Stomach smooth muscle (tissue), 2 donors: ENCODE measurements around the gene FYN.
"Not testable (repeated sequence)": the region's sequence is repeated elsewhere in the genome, so short reads cannot be mapped to it uniquely, and the experiment has no call there.

Source experiments
- H3K27ac ChIP-seq: one replicate; pipeline ENCODE4 v1.7.0; 2013; ENCODE audit warnings: mild to moderate bottlenecking, low read length, inconsistent platforms
- H3K27me3 ChIP-seq, 2 donors: one replicate each; pipeline ENCODE4 v1.7.0; 2013; ENCODE audit warnings: low read length in 2 of 2; ENCODE audit not compliant: insufficient read depth in 2 of 2, control insufficient read depth in 1 of 2
- H3K36me3 ChIP-seq, 2 donors: one replicate each; pipeline ENCODE4 v1.7.0; 2013; ENCODE audit warnings: low read length in 2 of 2; ENCODE audit not compliant: control insufficient read depth in 2 of 2, insufficient read depth in 2 of 2
- H3K4me1 ChIP-seq: one replicate; pipeline ENCODE4 v1.7.0; 2013; ENCODE audit warnings: low read length; ENCODE audit not compliant: control insufficient read depth, insufficient read depth
- H3K4me3 ChIP-seq, 2 donors: one replicate each; pipeline ENCODE4 v1.7.0; 2013; ENCODE audit warnings: low read length in 2 of 2
- H3K9ac ChIP-seq, 2 donors: one replicate each; pipeline ENCODE4 v1.7.0; 2013; ENCODE audit warnings: low read length in 2 of 2, mild to moderate bottlenecking in 1 of 2
- H3K9me3 ChIP-seq, 2 donors: one replicate each; pipeline ENCODE4 v1.7.0; 2013; ENCODE audit warnings: low read length in 2 of 2; ENCODE audit not compliant: control insufficient read depth in 2 of 2
- donor health status: healthy.
- donor health status: Pancreatic carcinoma.

Gene FYN

DNA sequence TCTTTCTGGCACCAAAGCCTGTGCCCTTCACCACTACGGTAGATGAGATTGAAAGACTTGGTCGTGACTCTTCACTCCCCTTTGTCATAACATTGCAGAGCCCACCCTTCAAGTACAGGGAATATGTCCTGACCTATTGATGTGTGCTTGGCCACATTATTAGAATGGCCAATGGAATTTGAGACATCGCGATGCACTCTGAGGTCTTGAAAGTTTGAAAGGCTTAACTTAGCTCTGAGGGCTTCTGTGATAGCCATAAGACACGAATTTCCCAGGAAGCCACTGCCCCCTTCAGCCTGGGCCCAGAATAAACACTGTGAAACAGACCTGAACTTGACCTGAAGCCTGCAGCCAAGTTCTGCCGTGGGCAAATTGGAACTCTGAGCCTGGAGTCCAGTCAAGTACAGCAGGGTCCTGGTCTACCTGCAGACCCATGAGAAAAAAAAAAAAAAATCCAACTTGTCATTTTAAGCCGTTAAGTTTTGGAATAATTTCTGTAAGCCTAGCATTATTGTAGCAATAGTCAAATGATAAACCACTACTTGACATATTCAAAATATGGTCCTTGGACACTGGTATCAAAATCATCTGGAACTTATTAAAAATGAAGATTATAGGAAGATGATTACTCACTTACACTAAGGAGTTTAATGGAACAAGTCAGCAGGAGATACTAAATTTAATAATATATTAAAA lies 230.6 kb downstream of the FYN start:
- H3K27ac ChIP-seq: no peak overlapping the region
- H3K4me3 ChIP-seq: peak overlapping the region in 1 of 2 donors; percentile 22
- no peaks in the 10 kb centered on the region for H3K27me3 ChIP-seq
- H3K36me3 ChIP-seq: no peaks in the 10 kb centered on the region
- peak overlapping the region in 1 of 2 donors; percentile 47 for H3K9ac ChIP-seq
- no peaks in the 10 kb centered on the region for H3K9me3 ChIP-seq
- H3K4me1 ChIP-seq: peaks cover 9% of the 10 kb centered on the region

DNA sequence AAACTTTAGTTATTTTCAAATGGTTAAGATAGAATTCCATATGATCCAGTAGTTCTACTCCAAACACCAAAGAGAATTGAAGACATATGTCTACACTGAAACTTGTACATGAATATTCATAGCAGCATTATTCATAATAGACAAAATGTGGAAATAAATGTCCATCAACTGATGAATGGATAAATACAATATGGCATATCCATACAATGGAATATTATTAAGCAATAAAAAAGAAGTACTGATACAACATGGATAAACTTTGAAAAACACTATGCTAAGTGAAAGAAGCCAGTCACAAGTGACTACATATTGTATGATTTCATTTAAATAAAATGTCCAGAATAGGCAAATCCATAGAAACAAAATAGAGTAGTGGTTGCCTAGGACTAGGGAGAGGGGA lies 234.0 kb downstream of the FYN start:
- Histone ChIP-seq H3K9me3 (no peaks in the 10 kb centered on the region), H3K4me1 (peaks cover 3% of the 10 kb centered on the region), H3K27me3 (no peaks in the 10 kb centered on the region), H3K4me3 (no peak overlapping the region), H3K27ac (no peak overlapping the region), H3K9ac (no peak overlapping the region), H3K36me3 (no peaks in the 10 kb centered on the region)

DNA sequence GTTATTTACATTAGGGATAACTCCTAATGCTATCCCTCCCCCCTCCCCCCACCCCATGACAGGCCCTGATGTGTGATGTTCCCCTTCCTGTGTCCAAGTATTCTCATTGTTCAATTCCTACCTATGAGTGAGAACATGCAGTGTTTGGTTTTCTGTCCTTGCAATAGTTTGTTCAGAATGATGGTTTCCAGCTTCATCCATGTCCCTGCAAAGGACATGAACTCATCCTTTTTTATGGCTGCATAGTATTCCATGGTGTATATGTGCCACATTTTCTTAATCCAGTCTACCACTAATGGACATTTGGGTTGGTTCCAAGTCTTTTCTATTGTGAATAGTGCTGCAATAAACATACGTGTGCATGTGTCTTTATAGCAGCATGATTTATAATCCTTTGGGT lies 238.3 kb downstream of the FYN start:
- not testable (repeated sequence) for H3K36me3 ChIP-seq, H3K27ac ChIP-seq, H3K9me3 ChIP-seq, H3K9ac ChIP-seq, H3K4me1 ChIP-seq, H3K4me3 ChIP-seq, H3K27me3 ChIP-seq

DNA sequence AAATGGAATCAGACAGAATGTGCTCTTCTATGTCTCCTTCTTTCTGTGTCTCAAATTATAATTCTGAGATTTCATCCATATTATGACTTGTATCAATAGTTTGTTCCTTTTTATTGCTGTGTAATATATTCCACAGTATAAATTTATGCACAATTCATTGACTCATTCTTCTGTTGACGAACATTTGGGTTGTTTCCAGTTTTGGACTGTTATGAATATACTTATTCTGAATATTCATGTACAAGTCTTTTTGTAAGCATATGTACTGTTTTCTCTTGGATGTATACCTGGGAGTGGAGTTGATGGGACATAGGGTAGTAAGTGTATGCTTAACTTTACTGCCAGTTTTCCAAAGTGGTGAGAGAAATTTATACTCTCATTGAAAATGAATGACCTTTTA lies 239.4 kb downstream of the FYN start:
- Histone ChIP-seq H3K9me3 (no peaks in the 10 kb centered on the region), H3K27me3 (no peaks in the 10 kb centered on the region), H3K4me1 (no peaks in the 10 kb centered on the region)

DNA sequence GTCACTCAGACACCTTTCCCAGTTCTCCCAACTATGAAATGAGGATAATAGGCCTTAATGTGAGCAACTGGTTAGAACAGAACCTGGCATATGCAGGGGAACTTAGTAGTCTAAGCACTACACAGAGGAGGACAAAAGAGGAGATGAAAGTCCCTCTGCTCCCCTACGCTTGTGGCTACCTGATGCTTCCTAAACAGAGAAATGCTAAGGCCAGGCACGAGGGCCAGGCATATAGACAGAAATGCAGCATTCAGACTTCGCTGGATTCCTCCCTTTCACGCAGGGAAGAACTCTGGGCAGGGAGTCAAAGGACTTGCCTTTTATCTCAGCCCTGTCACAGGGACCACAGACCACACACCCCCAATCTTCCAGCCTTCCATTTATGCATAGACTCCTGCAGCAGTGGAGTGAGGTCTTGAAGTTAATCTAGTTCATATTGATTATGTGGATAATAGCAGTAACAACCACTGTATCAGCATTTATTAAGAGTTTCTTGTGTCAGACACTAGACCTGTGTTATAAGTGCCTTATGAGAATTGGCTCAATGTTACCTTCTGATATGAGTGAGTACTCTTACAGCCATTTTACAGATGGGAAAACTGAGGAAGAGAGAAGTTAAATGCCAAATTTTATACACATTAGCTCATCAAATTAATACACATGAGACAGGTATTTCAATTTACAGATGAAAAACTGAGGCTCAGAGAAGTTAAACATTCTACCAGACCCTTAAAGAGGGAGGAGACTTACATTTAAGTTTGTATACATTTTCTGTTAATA lies 240.6 kb downstream of the FYN start:
- Histone ChIP-seq H3K4me3 (no peak overlapping the region), H3K27me3 (no peaks in the 10 kb centered on the region), H3K36me3 (no peaks in the 10 kb centered on the region), H3K4me1 (no peaks in the 10 kb centered on the region), H3K9ac (no peak overlapping the region), H3K27ac (no peak overlapping the region), H3K9me3 (no peaks in the 10 kb centered on the region)

More for the DNA sequence above, 239.4 kb downstream of the FYN start:
- no peak overlapping the region for H3K4me3 ChIP-seq
- H3K27ac ChIP-seq: no peak overlapping the region
- H3K9ac ChIP-seq: no peak overlapping the region
- H3K36me3 ChIP-seq: no peaks in the 10 kb centered on the region

DNA sequence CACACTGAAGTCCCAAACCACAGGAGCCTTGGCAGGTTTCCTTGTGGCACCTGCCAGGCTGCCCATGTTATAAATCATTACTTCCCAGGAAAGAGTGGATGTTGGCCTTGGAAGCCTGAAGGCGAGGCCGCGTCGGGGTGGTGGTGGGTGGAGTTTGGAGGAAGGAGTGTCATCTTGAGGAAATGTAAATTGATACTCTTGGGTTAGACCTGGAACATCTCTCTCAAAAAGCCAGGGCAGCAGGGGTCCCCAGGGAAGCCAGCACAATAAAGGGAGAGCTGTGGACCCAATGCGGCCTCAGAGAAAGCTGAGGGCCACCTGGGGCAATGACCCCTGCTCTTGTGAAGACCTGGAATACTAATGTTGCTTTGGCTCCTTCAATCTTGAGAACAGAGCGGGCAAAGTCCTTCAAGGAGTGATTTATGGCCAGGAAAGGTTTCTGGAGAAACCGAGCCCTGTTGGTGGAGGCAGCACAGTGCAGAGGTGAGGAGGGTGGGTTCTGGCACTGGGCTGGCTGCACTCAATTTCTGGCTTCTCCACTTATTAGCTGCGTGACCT lies 241.3 kb downstream of the FYN start:
- Histone ChIP-seq H3K4me3 (no peak overlapping the region), H3K9ac (no peak overlapping the region), H3K36me3 (no peaks in the 10 kb centered on the region), H3K27me3 (no peaks in the 10 kb centered on the region), H3K4me1 (peaks cover 3% of the 10 kb centered on the region), H3K27ac (no peak overlapping the region), H3K9me3 (no peaks in the 10 kb centered on the region)

DNA sequence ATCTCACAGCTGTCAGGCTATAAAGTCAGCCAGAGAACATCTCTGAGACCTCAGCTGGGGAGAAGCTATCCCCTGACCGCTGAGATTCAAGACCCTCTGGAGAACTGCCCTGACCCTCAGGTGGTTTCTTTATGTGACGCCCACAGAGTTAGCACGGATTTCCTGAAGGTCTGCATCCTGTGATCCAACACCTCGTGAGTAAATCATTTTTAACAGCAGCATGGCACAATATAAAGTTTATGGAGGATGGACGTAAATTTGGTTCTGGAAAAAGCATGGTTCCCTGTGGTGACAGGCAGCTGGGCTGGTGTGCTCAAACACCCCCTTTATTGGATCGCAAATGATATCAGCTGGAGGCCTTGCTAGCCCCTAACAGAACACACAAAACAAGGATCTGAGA lies 242.2 kb downstream of the FYN start:
- no peak overlapping the region for H3K9ac ChIP-seq
- no peak overlapping the region for H3K27ac ChIP-seq
- H3K4me3 ChIP-seq: no peak overlapping the region
- no peaks in the 10 kb centered on the region for H3K36me3 ChIP-seq
- no peaks in the 10 kb centered on the region for H3K9me3 ChIP-seq
- H3K4me1 ChIP-seq: peaks cover 8% of the 10 kb centered on the region
- no peaks in the 10 kb centered on the region for H3K27me3 ChIP-seq

DNA sequence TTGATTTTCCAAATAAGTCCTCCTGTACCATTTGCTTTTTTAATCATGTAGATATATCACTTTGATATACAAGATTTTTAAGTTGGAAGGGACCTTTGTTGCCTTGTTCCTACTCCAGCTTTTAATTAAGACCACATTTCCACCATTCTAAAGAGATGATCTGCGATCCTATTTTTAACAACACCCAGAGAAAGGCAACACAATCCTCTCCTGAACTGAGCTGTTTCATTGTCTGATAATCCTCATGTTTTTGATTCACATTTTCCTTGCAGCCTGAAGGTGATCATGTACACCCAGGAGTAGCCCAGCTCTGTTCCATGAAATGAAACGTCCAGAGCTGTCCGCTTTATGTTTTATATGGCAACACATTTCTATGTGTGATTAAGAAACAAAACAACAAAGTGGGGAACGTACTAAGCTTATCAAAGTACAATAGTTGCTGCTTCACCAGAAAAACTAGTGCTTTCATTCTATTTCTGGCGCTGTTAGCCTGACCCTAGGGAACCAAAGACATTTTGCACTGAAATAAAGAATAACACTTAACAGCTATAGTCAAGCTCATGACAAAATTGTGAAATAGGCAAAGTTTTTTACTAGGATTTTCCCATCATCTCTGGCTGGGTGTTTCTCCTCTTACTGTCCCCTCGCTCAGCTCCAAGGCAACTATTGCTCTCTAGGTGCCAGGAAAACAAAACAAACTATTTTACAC lies 245.0 kb downstream of the FYN start:
- Histone ChIP-seq H3K27ac (peak overlapping the region; percentile 4), H3K27me3 (no peaks in the 10 kb centered on the region), H3K36me3 (no peaks in the 10 kb centered on the region), H3K9me3 (no peaks in the 10 kb centered on the region), H3K4me3 (no peak overlapping the region), H3K9ac (no peak overlapping the region), H3K4me1 (peaks cover 24% of the 10 kb centered on the region)

DNA sequence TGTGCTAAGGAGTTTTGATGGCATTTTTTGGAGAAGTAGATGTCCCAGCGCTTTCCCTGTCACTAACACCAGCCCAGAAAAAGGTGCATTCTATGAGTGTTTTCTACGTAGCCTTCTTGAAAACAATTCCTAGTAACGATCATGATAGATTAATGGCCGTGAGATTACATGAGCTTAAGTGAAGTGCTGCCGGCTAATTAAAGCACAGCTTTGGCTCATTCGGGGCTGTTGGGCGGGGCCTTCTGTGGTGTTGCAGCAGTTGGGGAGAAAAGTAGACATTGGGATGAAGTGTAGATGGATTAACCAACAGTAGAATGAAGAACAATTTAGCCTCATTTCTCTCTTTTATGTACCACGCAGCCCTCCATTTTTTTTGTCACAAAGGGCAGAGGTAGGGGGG lies 246.8 kb downstream of the FYN start:
- peak overlapping the region; percentile 33 to 58 for H3K4me3 ChIP-seq
- peak overlapping the region; percentile 36 for H3K9ac ChIP-seq

DNA sequence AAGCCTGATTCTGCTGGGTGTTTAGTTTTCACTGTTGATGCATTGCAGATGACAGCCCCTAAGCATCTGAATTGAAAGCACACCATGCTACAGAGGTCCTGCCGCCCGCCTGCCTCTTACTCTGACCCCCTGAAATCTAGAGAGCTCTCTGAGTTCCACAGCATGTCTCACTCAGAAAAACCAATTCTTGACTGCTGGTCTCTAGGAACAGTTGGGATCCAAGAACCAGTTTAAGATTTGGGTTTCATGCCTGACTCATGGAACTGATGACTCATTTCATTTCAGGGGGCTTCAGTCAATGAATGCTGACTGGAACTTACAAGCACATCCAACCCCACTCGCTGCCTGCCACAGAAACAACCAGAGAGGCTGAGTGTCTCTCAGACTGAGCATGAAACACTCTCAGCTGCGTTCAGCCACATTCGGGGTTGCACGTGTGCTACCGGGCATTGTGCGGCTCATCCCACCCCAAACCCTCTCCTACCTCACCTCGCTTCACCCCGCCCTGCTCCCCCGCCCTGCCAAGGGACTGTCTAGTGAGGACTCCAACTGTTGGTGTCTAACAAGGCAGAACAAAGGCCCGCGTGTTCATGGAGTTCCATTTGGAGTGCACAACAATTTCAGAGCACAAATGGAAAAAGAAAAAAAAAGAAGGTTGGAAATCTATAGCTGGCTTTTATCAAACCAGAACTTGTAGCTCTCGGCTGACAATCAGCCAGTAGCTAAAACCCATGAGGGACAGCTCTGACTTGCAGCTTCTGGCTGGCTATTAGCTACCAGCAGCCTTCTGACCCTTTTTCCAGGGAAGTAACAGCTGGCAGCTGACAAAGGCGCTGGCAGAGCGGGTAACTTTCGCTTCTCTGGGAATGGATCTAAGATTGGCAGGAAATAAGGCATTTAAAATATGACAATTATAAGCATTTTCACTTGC lies 247.5 kb downstream of the FYN start:
- peak overlapping the region; percentile 33 to 58 for H3K4me3 ChIP-seq
- H3K27me3 ChIP-seq: no peaks in the 10 kb centered on the region
- H3K9ac ChIP-seq: peak overlapping the region; percentile 36
- peak overlapping the region; percentile 79 for H3K27ac ChIP-seq
- H3K4me1 ChIP-seq: peaks cover 25% of the 10 kb centered on the region
- H3K36me3 ChIP-seq: no peaks in the 10 kb centered on the region
- no peaks in the 10 kb centered on the region for H3K9me3 ChIP-seq

More for the DNA sequence above, 246.8 kb downstream of the FYN start:
- no peaks in the 10 kb centered on the region for H3K36me3 ChIP-seq
- peaks cover 25% of the 10 kb centered on the region for H3K4me1 ChIP-seq
- H3K27ac ChIP-seq: peak overlapping the region; percentile 79
- no peaks in the 10 kb centered on the region for H3K9me3 ChIP-seq
- H3K27me3 ChIP-seq: no peaks in the 10 kb centered on the region
